Brain pericyte (primary cell): ENCODE results near the gene TSPAN4.

Source experiments
- DNase-seq: peaks from one replicate; pipeline ENCODE4 v3.0.0-alpha.2; 2012; ENCODE audit warnings: low read depth, low spot score

TSPAN4 gene

GRCh38 chr11:804599-804964 is 38.1 kb upstream of the TSPAN4 start:
- DNase-seq, result no peak

GRCh38 chr11:808427-809286 is 34.0 kb upstream of the TSPAN4 start:
- DNase-seq, result no peak

- peak; percentile 92 for DNase-seq
These were observed 33.2 kb upstream of the TSPAN4 start, which contains the start of gene RPLP2 for GRCh38 chr11:809287-810039. RPLP2 (plus strand) TSS chr11:809967; CDS start chr11:810235, 268 bp downstream.

GRCh38 chr11:810040-810567 is 32.5 kb upstream of the TSPAN4 start:
- DNase-seq, result no peak

- no peak for DNase-seq
These were observed 31.0 kb upstream of the TSPAN4 start for GRCh38 chr11:811446-812245.

GRCh38 chr11:812390-812789 is 30.3 kb upstream of the TSPAN4 start:
- DNase-seq, result no peak

- DNase-seq, result no peak
These were observed 29.6 kb upstream of the TSPAN4 start for GRCh38 chr11:813072-813455.

- no peak for DNase-seq
These were observed 29.1 kb upstream of the TSPAN4 start for GRCh38 chr11:813456-814096.

- DNase-seq, result no peak
These were observed 26.8 kb upstream of the TSPAN4 start for GRCh38 chr11:815675-816432.

- no peak for DNase-seq
These were observed 26.2 kb upstream of the TSPAN4 start for GRCh38 chr11:816433-816779.

GRCh38 chr11:818396-819128 is 24.1 kb upstream of the TSPAN4 start, which contains the start of gene PNPLA2:
PNPLA2 (plus strand) TSS chr11:818914; CDS start chr11:819719, 805 bp downstream.
- no peak for DNase-seq

GRCh38 chr11:819129-819931 is 23.3 kb upstream of the TSPAN4 start:
- DNase-seq, result no peak

GRCh38 chr11:819943-820649 is 22.6 kb upstream of the TSPAN4 start:
- no peak for DNase-seq

GRCh38 chr11:820655-821511 is 21.8 kb upstream of the TSPAN4 start:
- no peak for DNase-seq

- DNase-seq, result no peak
These were observed 20.9 kb upstream of the TSPAN4 start for GRCh38 chr11:821512-822371.
